HCT116 (cell line): ENCODE measurements around the gene PLEKHO2. TPM values are rescaled to one million over a fixed set of nuclear protein-coding genes. Genes with fewer than 3 reads are reported as not detected.

ENCODE experiments used
- ATAC-seq: fragments of 200-7000 bp; cut with Tn5 transposase; 2 replicates; pipeline ENCODE4 v1.9.1; 2020; ENCODE audit warnings: mild to moderate bottlenecking, moderate library complexity
- BruUV-seq: library from RNA; stranded (reverse); fragments of 400-500 nt; replicated peaks from 2 replicates; lab custom pipeline; 2021; lab: Mats Ljungman, UMichigan
- CTCF ChIA-PET: fragments of 300-600 bp; sonication (Branson Sonifier 250); formaldehyde crosslinking; loops from one replicate; lab custom pipeline; 2021; ENCODE audit warnings: antibody characterized with exemption; lab: Charles Lee
- POLR2A ChIA-PET: fragments of 300-600, 350-600 bp; sonication (Branson Sonifier 250); formaldehyde crosslinking; loops from one replicate; lab custom pipeline; 2021; ENCODE audit warnings: antibody characterized with exemption; lab: Charles Lee
- RAD21 ChIA-PET, 2 experiments: fragments of 300-600 bp; sonication (Branson Sonifier 250); formaldehyde crosslinking; loops; one replicate each; lab custom pipeline; 2023; ENCODE audit warnings: low total read pairs in 2 of 2; ENCODE audit not compliant: uncharacterized antibody in 2 of 2, unreplicated experiment in 2 of 2, low non-redundant PET in 1 of 2; lab: Charles Lee
- DNase-seq: peaks from one replicate; pipeline ENCODE4 v3.0.0-alpha.2; 2010; ENCODE audit warnings: low read depth, low spot score
- H2AFZ ChIP-seq: fragments of 200-600 bp; shearing (Covaris generic), sonication (generic); 2 replicates; pipeline ENCODE4 v1.6.1; 2017; ENCODE audit warnings: low read depth, mixed run types, mixed read lengths, antibody characterized with exemption, low read length; ENCODE audit not compliant: poor library complexity, severe bottlenecking
- H3K27ac ChIP-seq: 2 replicates; pipeline ENCODE4 v1.5.1; 2012; ENCODE audit warnings: low read depth, low read length
- H3K27me3 ChIP-seq: fragments of 200-600 bp; sonication (generic); 2 replicates; pipeline ENCODE4 v1.6.1; 2016; ENCODE audit warnings: mixed run types, low read length, mixed read lengths; ENCODE audit not compliant: insufficient read depth
- H3K36me3 ChIP-seq, 2 experiments: fragments of 200-500 bp in 1 of 2; fragments of 200-600 bp in 1 of 2; sonication (Bioruptor generic) in 1 of 2; sonication (generic) in 1 of 2; 2 replicates each; pipeline versions ENCODE4 v1.5.1 to v1.6.1; 2014 to 2016; ENCODE audit warnings: low read length in 2 of 2, inconsistent platforms in 1 of 2, mixed read lengths in 1 of 2, mixed run types in 1 of 2; ENCODE audit not compliant: insufficient read depth in 2 of 2, control insufficient read depth in 1 of 2
- H3K4me1 ChIP-seq, 2 experiments: fragments of 200-600 bp in 1 of 2; sonication (generic) in 1 of 2; 2 replicates each; pipeline versions ENCODE4 v1.5.1 to v1.6.1; 2012 to 2017; ENCODE audit warnings: low read length in 2 of 2, inconsistent platforms in 1 of 2, mild to moderate bottlenecking in 1 of 2, mixed read lengths in 1 of 2, mixed run types in 1 of 2, moderate library complexity in 1 of 2; ENCODE audit not compliant: insufficient read depth in 2 of 2, control insufficient read depth in 1 of 2
- H3K4me2 ChIP-seq: fragments of 200-600 bp; sonication (generic); 2 replicates; pipeline ENCODE4 v1.6.1; 2017; ENCODE audit warnings: mixed run types, low read length, mixed read lengths
- H3K4me3 ChIP-seq, 2 experiments: fragments of 200-600 bp in 1 of 2; sonication (generic) in 1 of 2; replicated peaks in 1 of 2; 2 replicates each; pipeline ENCODE4 v1.5.1; 2011 to 2016; ENCODE audit warnings: low read length in 2 of 2, control low read depth in 1 of 2, low read depth in 1 of 2, mild to moderate bottlenecking in 1 of 2, mixed read lengths in 1 of 2, mixed run types in 1 of 2
- H3K79me2 ChIP-seq: fragments of 200-600 bp; sonication (generic); 2 replicates; pipeline ENCODE4 v1.6.1; 2017; ENCODE audit warnings: mild to moderate bottlenecking, mixed run types, low read length, moderate library complexity, mixed read lengths; ENCODE audit not compliant: insufficient read depth
- H3K9ac ChIP-seq: fragments of 200-600 bp; sonication (generic); 2 replicates; pipeline ENCODE4 v1.6.1; 2016; ENCODE audit warnings: low read length, mixed read lengths
- H3K9me2 ChIP-seq: fragments of 200-600 bp; sonication (generic), shearing (Covaris generic); 2 replicates; pipeline ENCODE4 v1.6.1; 2017; ENCODE audit warnings: mixed run types, mild to moderate bottlenecking, moderate library complexity; ENCODE audit not compliant: insufficient read depth
- H3K9me3 ChIP-seq, 2 experiments: fragments of 200-500 bp in 1 of 2; fragments of 200-600 bp in 1 of 2; sonication (Bioruptor generic) in 1 of 2; sonication (generic) in 1 of 2; 2 replicates each; pipeline ENCODE4 v1.6.1; 2014 to 2017; ENCODE audit warnings: low read length in 2 of 2, mixed read lengths in 2 of 2, inconsistent platforms in 1 of 2, low read depth in 1 of 2, mild to moderate bottlenecking in 1 of 2, mixed run types in 1 of 2, moderate library complexity in 1 of 2; ENCODE audit not compliant: control insufficient read depth in 1 of 2, insufficient read depth in 1 of 2
- H4K20me1 ChIP-seq: fragments of 200-600 bp; sonication (generic), shearing (Covaris generic); 2 replicates; pipeline ENCODE4 v1.6.1; 2017; ENCODE audit warnings: mixed run types, mild to moderate bottlenecking, moderate library complexity; ENCODE audit not compliant: insufficient read depth
- EZH2phosphoT487 ChIP-seq: fragments of 200-600 bp; IDR thresholded peaks from 2 replicates; pipeline ENCODE4 v1.6.1; 2018; ENCODE audit warnings: antibody characterized with exemption, borderline replicate concordance
- RAD21 ChIP-seq: IDR thresholded peaks from 2 replicates; pipeline ENCODE4 v1.6.1; 2012; ENCODE audit warnings: low read depth, mild to moderate bottlenecking
- SRF ChIP-seq: IDR thresholded peaks from 2 replicates; pipeline ENCODE4 v1.6.1; 2012; ENCODE audit warnings: low read depth
- TCF7L2 ChIP-seq: IDR thresholded peaks from 2 replicates; pipeline ENCODE4 v1.7.0; 2011; ENCODE audit warnings: borderline replicate concordance, inconsistent platforms; ENCODE audit not compliant: insufficient read depth, insufficient read length; ENCODE audit errors: extremely low read depth
- intact Hi-C: fragments of 100-400 bp; cut with micrococcal nuclease; formaldehyde crosslinking; loops from 2 replicates; pipeline ENCODE4 v1.10.0; 2022
- total RNA-seq: library from RNA; stranded (reverse); gene quantifications from one replicate; pipeline ENCODE4 v1.2.1, GENCODE V29; 2021; ENCODE audit not compliant: unreplicated experiment
- TF ChIP-seq, protein P1 (sequence below): IDR thresholded peaks from 2 replicates; pipeline ENCODE4 v1.6.1; 2011; ENCODE audit warnings: mild to moderate bottlenecking, low read length, moderate library complexity; ENCODE audit not compliant: insufficient replicate concordance; ENCODE audit errors: extremely low read depth
- TF ChIP-seq, protein P2 (sequence below), 3 experiments: fragments of 200-600 bp in 1 of 3; sonication (generic) in 1 of 3; IDR thresholded peaks in 2 of 3; conservative IDR thresholded peaks in 1 of 3; 2 replicates each; pipeline ENCODE4 v1.5.1; 2012 to 2017; ENCODE audit warnings: low read depth in 2 of 3, low read length in 2 of 3, antibody characterized with exemption in 1 of 3, borderline replicate concordance in 1 of 3, control low read depth in 1 of 3, mild to moderate bottlenecking in 1 of 3, mixed read lengths in 1 of 3, mixed run types in 1 of 3, moderate library complexity in 1 of 3; ENCODE audit not compliant: insufficient read depth in 1 of 3

The PLEKHO2 gene
- total RNA-seq, 1 experiment from 2014 or later = 8.0 TPM

- TF ChIP-seq, protein P1, sequence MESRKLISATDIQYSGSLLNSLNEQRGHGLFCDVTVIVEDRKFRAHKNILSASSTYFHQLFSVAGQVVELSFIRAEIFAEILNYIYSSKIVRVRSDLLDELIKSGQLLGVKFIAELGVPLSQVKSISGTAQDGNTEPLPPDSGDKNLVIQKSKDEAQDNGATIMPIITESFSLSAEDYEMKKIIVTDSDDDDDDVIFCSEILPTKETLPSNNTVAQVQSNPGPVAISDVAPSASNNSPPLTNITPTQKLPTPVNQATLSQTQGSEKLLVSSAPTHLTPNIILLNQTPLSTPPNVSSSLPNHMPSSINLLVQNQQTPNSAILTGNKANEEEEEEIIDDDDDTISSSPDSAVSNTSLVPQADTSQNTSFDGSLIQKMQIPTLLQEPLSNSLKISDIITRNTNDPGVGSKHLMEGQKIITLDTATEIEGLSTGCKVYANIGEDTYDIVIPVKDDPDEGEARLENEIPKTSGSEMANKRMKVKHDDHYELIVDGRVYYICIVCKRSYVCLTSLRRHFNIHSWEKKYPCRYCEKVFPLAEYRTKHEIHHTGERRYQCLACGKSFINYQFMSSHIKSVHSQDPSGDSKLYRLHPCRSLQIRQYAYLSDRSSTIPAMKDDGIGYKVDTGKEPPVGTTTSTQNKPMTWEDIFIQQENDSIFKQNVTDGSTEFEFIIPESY = no peak
Measured at GRCh38 chr15:64883100-64883581, 41.4 kb downstream of the PLEKHO2 start (continued).

DNA sequence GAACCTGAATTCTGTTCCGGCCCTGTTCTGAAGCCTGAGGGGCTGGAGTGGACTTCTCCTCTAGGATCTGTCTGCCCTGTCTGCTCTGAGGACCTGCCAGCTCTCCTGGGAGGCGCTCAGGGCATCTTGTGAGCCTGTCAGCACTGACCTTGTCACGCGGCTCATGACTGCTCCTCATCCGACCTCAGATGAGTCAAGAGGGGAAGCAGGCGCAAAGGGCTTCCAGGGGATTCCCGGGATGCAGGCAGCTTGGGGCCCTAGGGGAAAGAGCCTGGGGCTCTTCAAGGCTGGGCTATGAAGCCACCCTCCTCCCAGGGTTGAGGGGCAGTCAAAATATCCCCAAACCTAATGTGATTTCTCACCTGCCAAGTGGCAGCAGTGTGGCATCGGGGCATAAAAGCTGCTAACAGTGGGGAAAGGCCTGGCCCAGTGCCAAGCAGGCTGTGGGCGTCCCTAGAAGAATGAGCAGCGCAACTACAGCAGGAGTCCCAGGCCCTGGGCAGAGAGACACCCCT, 42.3 kb downstream of the PLEKHO2 start:
- no TSS peak for BruUV-seq
- no peak for TF ChIP-seq SRF
- peak; percentile 21 for TF ChIP-seq TCF7L2
- TF ChIP-seq, protein P2, sequence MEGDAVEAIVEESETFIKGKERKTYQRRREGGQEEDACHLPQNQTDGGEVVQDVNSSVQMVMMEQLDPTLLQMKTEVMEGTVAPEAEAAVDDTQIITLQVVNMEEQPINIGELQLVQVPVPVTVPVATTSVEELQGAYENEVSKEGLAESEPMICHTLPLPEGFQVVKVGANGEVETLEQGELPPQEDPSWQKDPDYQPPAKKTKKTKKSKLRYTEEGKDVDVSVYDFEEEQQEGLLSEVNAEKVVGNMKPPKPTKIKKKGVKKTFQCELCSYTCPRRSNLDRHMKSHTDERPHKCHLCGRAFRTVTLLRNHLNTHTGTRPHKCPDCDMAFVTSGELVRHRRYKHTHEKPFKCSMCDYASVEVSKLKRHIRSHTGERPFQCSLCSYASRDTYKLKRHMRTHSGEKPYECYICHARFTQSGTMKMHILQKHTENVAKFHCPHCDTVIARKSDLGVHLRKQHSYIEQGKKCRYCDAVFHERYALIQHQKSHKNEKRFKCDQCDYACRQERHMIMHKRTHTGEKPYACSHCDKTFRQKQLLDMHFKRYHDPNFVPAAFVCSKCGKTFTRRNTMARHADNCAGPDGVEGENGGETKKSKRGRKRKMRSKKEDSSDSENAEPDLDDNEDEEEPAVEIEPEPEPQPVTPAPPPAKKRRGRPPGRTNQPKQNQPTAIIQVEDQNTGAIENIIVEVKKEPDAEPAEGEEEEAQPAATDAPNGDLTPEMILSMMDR (IDR thresholded peaks at IDR 0.05 in 2 of 3, conservative IDR thresholded peaks at IDR 0.05 in 1 of 3; ENCODE audit: borderline replicate concordance in 1 of 3, insufficient read depth in 1 of 3, low read depth in 2 of 3, low read length in 2 of 3) = no peak
- no peak for TF ChIP-seq EZH2phosphoT487
- TF ChIP-seq RAD21 = no peak
- TF ChIP-seq, all 23 proteins: peak for 1
- peaks cover 14 to 29% of the 10 kb centered on the region in 2 experiments for H3K4me1 ChIP-seq
- ChIA-PET POLR2A (no interaction called here), CTCF (no interaction called here), RAD21 (no interaction called here)
- no peak overlapping the region for H3K9ac ChIP-seq
- intact Hi-C loops = no loop called here
- DNase-seq (no peak), ATAC-seq (peak; percentile 71)
- H3K9me2 ChIP-seq = no peaks in the 10 kb centered on the region
- H3K36me3 ChIP-seq = no peaks in the 10 kb centered on the region
- H3K27me3 ChIP-seq = no peaks in the 10 kb centered on the region
- H3K27ac ChIP-seq = no peak overlapping the region
- H3K4me2 ChIP-seq = peak overlapping the region; percentile 56
- H3K4me3 ChIP-seq = no peak overlapping the region
- H3K9me3 ChIP-seq = no peaks in the 10 kb centered on the region
- H4K20me1 ChIP-seq = no peaks in the 10 kb centered on the region
- no peak overlapping the region for H2AFZ ChIP-seq
- H3K79me2 ChIP-seq = no peaks in the 10 kb centered on the region
